GM21786 (cell line): Measurements from ENCODE around the gene ATP8B3.
"Not testable (repeated sequence)": the region's sequence is repeated elsewhere in the genome, so short reads cannot be mapped to it uniquely, and the experiment has no call there.

Experiments used
- ATAC-seq: cut with Tn5 transposase; IDR thresholded peaks from one replicate; pipeline ENCODE4 v1.9.1; 2021; ENCODE audit not compliant: unreplicated experiment

Gene ATP8B3

DNA sequence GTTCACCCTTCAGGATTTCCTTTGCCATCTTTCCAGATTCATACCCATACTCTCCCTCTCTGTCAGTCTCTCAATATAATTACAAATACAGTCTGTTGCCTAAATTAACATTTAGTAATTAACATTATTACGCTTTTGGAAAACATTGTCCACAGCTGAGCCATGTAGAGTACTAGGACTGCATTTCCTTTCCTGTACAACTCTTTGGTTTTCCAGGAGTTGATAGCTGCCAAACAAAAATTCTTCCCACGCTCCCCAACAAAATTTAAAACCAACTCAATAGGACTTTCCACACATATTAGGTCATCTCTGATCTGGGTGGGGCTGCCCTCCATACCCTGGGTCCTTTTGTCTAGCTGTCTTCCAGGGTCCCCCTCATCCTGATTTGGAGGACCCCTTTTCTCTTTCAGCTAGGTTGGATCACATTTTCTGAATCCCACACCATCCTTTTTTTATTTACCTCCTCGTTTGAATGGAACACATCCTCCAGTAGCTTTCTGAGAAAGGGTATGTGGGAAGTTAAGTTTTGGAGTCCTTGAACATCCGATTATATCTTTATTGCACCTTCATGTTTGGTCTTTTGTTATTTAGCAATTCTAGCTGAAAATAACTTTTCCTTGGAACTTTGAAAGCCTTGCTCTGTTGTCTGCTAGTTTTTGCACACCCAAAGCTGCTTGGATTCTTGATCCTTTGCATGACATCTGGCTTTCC, 41.1 kb downstream of the ATP8B3 start:
- no peak for ATAC-seq

DNA sequence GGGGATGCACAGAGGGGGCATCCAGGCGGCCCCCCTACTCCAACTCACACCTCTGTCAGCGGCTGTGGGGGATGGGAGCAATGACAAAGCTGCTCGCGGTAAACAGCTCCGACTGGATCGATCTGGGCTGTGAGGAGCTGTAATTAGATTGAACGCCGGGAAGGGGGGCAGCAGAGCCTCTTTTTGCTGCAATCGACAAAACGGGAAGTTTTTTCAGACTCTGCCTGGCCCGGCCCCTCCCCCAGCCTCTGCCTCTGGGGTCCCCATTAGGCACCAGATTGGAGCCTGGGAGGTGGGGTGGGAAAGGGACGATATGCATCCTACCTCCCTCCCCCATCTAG, 42.5 kb downstream of the ATP8B3 start:
- ATAC-seq, result no peak

DNA sequence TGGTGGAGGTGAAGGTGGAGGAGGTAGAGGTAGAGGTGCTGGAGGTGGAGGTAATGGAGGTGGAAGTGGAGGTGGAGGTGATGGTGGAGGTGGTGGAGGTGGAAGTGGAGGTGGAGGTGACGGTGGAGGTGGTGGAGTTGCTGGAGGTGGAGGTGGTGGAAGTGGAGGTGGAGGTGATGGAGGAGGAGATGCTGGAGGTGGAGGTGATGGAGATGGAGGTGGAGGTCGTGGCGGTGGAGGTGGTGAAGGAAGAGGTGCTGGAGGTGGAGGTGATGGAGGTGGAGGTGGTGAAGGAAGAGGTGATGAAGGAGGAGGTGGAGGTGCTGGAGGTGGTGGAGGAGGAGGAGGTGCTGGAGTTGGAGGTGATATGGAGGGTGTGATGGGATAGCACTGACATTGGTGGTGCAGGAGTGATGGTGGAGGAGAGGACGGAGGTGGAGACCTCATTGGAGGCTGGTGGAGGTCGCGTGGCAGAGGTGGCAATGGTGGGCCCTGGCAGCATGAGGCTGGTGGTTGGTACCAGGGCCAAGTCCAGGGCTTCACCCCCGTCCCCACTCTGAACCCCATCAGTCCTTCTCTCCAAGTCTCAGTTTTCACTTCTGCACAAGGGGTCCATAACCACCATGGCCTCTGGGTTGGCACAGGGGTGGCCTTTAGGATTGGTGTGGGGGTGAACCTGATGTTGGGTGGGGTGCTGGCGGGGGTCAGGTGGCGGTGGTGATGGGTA, 43.0 kb downstream of the ATP8B3 start:
- no peak for ATAC-seq

DNA sequence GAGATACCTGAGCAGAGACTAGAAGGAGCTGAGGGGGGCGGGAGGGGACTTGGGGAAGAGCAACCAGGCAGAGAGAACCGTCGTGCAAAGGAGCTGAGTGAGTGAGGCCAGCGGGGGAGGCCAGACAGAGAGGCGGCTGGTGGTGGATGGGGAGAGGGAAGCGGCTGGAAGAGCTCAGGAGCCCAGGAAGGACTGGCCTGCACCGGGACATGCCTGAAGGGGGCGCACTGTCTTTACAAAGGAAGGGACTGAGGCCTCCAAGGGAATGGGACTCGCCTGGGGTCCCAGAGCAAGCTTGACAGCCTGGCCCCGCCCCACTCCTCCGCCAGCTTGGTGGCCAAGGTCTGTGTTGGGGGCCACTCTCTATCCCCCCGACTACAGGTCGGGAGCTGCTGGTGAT, 43.8 kb downstream of the ATP8B3 start:
- ATAC-seq, result no peak

DNA sequence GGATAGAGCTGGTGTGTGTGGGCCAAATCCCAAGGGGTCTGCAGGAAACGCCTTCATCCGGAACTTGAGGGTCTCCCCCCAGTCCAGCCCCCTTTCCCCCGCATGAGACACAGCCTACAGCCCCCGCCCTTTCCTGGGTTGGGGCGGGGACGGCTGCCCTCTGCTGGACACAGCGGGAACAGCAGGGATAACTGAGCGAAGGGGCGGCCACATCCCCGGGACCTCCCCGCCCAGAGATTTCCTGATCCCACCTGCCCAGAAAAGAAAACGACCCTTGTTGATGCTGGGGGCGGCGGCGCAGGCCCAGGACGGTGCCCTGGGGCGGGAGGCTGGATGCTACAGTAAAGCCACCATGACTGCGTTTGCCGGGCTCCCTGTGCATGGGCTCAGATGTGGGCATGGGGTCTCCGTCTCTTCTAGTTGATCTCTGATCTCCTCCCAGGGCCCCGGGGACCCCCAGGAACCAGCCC, 44.6 kb downstream of the ATP8B3 start:
- ATAC-seq, result no peak

DNA sequence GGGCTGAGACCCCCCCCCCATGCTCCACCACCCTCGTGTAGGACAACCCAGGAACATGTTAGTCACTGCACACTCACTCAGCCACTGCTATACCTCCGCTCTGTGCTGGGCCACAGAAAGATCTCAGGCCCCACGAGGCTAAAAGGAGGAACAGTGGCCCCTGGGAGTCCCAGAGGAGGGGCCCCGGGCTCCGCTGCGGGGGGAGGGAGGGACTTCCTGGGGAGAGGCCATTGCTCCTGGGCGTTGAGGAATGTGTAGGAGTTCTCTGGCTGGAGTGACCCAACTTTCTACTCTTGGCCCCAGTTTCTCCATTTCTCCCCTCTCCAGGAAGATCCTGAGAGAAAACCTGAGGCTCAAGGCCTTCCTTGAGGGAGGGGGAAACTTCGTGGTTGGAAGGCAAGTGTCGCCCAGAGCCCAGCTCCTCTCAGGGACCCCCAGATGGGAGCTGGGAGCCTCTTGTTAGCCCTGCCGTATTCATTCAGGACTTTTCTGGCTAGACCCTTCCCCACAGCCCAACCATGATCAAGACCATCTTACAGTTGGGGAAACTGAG, 45.2 kb downstream of the ATP8B3 start:
- no peak for ATAC-seq

DNA sequence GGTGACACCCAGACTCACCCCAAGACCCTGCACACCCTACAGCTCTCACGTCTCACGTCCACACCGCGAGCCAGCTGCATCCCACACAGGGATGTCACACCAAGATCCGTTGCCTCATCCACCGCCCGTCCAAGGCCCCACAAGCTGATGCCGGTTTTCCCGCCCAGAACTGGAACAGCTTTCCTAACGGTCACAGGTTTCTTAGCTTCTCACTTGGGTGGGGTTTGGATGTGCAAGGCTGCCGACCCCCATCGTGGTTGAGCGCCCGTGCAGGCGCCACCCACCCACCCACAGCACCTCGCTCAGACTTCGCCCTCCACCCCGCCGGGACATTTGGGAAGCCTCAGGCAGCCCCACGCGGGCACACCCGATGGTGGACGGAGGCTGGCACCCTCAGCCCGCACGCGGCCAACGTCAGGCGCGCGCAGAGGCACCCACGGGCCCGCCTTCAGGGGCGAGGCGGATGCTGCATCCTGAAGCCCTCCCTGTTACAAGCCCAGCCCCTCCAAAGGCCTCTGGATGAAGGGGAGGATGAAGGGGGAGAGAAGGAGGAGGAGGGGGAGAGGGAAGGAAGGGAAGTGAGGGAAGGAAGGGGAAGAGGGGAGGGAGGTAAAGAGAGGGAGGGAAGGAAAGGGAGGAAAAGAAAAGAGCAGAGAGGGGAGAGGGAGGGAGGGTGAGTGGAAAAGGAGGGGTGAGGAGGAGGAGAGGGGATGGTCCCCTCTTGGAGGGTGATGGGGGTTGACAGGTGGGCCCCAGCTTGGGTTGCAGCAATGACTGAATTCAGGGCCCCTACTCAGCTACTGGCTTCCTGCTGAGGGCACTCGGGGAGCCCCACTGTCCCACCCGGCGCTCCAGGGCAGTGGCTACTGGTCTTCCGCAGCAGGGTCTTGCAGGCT, 45.9 kb downstream of the ATP8B3 start:
- ATAC-seq, result no peak

DNA sequence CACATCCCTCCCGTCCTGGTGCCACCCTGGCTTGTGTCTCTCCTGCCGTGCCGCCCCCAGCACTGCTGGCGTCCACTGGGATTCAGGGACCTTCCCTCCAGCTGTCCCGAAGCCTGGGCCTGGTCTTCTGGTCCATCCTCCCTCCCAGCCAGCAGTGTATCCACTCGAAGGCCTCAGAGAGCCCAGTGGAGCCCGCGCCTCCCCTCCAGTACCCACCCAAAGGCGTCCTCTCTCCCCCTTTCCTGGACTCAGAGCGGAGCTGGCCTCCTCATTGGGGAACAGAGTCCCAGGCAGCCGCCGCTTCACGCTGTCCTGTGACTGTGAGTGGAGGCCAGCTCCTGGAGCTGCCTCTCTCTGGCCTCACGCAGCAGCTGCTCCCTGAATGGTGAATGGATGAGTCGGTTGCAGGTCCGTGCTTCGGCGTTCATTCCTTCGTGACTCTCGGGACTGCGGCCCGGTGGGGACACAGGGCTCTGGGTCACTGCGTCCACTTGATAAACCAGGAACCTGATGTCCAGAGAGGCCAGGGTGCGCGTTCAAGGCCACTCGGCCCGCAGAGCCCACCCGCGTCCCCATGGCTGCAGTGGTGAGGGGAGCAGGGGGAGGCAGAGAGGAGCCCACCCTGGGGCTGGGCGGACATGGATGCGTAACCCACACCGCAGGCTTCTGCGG, 46.7 kb downstream of the ATP8B3 start:
- no peak for ATAC-seq

DNA sequence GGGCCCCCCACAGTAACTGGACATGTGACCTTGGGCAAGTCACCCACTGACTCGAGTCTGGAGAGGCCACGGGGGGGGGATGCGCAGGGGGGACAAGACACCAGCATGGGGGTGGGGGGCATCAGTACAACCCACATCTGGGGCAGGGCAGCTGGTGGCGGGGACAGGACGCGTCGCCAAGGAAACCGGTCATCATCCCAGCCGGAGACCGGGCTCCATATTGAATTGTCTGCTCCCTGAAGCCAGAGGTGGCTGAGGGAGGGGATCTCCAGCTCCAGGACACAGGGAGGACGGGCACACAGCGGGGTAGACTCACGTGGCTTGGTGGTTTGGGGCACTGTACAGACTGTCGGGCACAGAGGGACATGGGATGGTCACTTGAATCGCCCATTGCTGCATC, 47.3 kb downstream of the ATP8B3 start:
- no peak for ATAC-seq

DNA sequence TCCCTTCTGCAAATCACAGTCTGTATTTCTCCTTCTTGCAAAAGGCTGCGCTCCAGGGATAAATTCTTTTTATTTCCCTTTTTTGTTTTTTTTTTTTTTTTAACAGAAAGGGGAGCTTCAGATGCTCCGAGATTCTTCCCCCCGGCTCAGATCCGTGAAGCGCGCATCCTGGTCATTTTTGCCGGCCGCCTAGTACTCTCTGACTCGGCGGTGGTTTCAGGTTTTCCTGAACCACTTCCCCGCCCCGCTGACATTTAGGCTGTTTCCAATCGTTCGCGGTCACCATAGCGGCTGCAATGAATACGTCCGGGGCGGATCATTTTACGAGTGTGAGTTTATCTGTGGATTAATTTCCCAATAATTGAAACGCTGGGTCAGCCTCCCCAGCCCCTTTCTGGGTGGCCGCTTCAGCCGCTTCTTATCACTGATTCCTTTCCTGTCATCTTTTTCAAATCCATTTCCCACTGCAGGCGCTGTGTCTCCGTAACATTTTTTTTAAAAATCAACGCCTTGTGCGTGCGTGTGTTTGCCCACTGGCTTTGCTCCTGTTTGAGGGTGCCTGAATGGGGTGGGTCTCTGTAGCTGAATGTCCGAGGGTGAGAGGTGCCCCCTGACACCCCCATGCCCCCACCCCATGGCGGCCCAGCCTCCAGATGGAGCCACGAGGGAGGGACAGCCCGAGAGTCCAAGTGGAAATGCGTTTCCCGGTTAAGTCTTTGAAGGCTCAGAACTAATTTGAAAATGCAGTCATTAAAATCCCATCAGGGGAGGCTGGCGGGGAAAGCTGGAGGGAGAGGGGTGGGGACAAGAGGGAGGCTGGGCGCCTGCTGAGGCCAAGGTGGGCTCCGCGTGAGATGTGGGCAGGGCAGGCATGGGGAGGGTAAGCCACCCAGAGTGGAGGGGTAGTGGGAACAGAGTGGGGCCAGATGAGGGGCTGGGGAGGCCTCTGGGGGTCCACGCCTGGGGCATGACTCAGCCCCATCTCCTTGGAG, 48.1 kb downstream of the ATP8B3 start:
- no peak for ATAC-seq

DNA sequence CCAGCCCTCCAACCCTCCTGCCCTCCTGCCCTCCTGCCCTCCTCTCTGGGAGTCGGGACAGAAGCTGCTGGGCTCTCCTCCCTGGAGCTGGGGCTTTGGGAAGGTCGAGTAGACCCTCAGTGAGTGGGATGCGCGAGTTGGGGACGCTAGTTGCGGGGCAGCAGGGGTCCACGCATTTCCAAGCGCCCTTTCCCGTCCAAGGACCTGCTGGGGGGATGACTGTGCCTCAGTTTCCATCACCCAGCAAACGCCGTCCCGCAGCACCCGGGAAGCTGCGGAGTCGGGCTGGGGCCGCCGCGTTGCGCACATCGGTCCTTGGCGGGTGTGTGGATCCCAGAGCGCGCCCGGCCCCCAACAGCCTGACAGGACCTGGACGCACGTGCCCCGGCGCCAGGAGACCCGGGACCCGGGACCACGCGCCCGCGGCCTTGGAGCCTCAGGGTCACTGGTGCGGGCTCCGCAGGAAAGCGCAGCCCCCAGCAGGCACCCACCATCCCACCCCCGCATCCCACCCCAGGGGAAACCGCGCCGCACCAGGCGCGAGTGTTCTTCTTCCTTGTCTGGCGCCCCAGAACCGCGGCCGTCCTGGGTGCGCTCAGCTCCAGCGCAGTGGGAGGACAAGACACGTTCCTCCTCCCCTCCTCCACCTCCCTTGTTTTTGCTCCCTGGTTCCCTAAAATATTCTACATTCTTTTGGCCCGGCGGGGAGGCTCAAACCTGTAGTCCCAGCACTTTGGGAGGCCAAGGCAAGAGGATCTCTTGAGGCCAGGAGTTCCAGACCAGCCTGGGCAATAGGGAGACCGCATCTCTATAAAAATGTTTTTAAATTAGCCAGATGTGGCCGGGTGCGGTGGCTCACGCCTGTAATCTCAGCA, 49.6 kb downstream of the ATP8B3 start:
- ATAC-seq, result no peak

DNA sequence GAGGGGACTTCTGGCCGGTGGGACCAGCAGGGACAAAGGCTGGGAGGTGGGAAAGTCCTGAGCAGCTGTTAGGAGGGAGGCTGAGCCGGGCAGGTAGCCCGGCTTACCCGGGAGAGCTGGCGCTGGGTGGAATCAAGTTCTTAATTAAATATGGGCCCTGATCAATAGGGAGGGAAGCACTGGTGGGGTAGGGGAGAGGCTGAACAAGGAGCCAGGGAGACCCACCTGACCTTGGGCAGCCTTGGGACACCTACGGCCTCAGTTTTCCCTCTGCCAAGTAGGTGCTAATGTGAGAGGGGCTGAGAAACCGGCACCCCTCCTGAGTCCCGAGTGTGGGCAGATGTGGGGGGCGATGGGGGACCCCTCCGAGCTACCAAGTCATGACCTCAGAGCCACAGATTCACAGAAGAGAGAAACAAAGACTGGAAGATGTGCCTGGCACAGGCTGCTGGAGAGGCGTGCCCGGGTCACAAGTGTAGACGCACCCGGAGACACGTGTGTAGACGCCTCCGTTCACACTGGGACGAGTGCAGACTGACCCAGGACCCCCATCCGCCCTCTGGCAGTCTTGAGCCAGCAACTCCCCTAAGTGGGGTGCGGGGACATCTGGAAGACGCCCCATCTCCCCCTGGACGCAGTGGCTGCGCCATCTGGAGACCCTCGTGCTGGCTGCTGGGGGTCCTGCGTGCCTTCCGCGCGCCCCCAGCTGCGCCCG, 50.4 kb downstream of the ATP8B3 start:
- no peak for ATAC-seq

DNA sequence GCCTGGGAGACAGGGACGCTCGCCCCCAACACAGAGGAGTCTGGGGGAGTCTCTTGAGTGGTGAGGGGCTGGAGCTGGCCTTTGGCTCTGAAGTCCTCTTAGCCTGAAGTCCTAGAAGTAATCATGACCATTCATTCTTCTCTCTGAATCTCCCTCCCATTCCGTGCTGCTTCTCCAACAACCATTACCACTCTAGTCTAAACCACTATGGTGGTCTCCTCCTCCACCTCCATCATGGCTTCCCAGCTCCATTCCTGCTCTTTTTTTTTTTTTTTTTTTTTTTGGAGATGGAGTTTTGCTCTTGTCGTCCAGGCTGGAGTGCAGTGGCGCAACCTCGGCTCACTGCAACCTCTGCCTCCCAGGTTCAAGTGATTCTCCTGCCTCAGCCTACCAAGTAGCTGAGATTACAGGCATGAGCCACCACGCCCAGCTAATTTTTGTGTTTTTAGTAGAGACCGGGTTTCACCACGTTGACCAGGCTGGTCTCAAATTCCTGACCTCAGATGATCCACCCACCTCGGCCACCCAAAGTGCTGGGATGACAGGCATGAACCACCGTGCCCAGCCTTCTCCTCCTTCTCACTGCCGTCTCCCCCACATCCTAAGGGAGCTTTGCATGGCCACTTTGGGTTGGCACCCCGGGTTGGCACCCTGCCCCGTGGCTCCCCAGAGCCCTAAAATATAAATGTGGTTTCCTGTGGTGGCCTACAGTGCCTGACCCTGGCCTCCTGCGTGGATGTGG, 51.1 kb downstream of the ATP8B3 start:
- ATAC-seq, result not testable (repeated sequence)

DNA sequence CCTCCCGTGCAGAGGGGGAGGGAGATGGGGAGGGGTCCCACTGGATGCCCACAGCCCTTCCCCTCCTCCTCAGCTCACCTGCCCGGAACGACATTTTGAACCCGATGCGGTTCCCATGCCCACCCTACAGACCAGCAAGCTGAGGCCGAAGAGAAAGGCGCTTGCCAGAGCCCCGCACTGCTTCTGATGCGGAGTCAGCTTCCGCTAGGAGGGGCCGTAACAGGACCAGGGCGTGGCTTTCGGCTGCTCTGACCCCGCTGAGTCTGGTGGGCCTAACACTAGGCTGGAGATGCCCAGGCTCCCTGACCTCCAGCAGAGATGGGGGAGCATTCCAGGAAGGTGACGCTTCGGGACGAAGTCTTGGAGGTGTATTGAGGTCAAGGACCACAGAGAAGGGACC, 52.1 kb downstream of the ATP8B3 start:
- no peak for ATAC-seq

DNA sequence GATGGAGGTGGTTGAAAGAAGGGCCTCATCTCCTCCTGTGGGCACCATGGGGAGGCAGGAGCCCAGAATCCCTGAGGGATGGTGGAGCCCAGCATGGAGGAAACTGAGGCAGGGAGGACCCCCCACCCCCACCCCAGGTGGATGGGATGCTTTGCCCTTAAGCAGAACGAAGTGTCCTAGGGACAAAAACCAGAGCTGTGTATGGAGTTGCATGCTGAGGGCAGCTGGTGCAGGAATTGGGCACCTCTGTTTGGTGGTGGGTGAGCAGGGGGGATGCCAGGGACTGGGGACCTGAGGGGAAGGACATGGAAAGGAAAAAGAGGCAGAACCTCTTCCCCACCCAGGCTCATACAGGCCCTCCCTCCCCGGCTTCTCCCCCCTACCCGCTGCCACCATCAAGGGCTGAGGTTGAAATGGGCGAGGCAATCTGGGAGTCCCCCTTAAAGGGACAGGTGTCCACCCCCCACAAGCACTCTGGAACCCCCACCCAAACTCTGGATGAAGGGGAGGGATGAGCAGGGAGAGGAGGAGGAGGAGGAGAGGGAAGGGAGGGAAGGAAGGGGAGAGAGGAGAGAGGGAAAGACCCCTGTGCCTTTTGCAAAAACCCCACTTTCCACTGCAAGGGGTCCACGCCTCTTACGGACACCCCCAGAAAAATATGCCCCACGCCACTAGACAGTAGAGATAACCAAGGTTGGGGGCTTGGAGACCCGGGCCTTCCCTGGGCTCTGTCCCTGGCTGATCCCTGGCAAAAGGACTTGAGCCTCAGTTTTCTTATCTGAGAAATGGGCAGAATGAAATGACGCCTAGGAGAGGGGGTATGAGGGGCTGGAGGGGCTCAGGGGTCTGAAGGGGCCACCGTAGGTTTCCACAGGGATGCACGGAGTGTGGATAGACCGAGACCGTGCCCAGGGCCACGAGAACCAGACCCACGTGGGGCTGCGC, 52.8 kb downstream of the ATP8B3 start:
- no peak for ATAC-seq

DNA sequence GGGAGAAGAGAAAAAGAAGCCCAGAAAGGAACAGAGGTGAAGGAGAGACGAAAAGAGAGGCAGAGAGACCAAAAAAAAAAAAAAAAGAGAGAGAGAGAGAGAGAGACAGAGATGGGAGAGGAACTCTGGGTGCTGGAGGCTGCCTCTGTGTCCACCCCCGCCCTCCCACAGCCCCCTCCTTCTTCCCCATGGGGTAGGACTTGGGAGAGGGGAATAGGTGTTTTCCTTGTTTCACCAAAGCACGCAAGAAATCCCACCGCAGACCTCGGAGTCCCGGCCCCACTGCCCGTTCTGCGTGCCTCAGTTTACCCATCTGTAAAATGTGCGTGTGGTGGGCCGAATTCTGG, 53.9 kb downstream of the ATP8B3 start:
- ATAC-seq, result no peak
